ENCODE data around the gene TACC3.
A peak's percentile ranks its signal among the peaks of the same experiment; 100 is the strongest.

TACC3 gene

GRCh38 chr4:1748465-1748995 is 27.2 kb downstream of the TACC3 start:
- peak; percentile 67 to 76 for DNase-seq

- no peak for DNase-seq
These were observed 28.0 kb downstream of the TACC3 start for GRCh38 chr4:1749370-1749769.

- no peak for DNase-seq
These were observed 28.5 kb downstream of the TACC3 start for GRCh38 chr4:1749826-1750225.

GRCh38 chr4:1750381-1751154 is 29.2 kb downstream of the TACC3 start:
- DNase-seq = no peak

GRCh38 chr4:1751155-1751918 is 30.0 kb downstream of the TACC3 start:
- DNase-seq = no peak

GRCh38 chr4:1751919-1752283 is 30.6 kb downstream of the TACC3 start:
- no peak for DNase-seq

GRCh38 chr4:1752284-1753041 is 31.1 kb downstream of the TACC3 start:
- peak; percentile 11 to 29 for DNase-seq

- no peak for DNase-seq
These were observed 32.0 kb downstream of the TACC3 start for GRCh38 chr4:1753294-1753696.

- DNase-seq = no peak
These were observed 32.5 kb downstream of the TACC3 start for GRCh38 chr4:1753697-1754311.

GRCh38 chr4:1754336-1754735 is 33.0 kb downstream of the TACC3 start:
- no peak for DNase-seq

- DNase-seq = no peak
These were observed 34.0 kb downstream of the TACC3 start for GRCh38 chr4:1755297-1755696.

GRCh38 chr4:1756079-1756478 is 34.8 kb downstream of the TACC3 start:
- no peak for DNase-seq

- DNase-seq = no peak
These were observed 35.8 kb downstream of the TACC3 start for GRCh38 chr4:1756893-1757779.

- no peak for DNase-seq
These were observed 36.5 kb downstream of the TACC3 start for GRCh38 chr4:1757836-1758235.

GRCh38 chr4:1758306-1759121 is 37.2 kb downstream of the TACC3 start:
- no peak for DNase-seq

- DNase-seq = no peak
These were observed 38.0 kb downstream of the TACC3 start for GRCh38 chr4:1759170-1759817.

- DNase-seq = no peak
These were observed 38.5 kb downstream of the TACC3 start for GRCh38 chr4:1759818-1760223.

- DNase-seq = no peak
These were observed 39.3 kb downstream of the TACC3 start for GRCh38 chr4:1760521-1761071.

- no peak for DNase-seq
These were observed 39.9 kb downstream of the TACC3 start for GRCh38 chr4:1761130-1761689.
